Measurements from ENCODE around the gene SLC24A4.

Gene SLC24A4

DNA sequence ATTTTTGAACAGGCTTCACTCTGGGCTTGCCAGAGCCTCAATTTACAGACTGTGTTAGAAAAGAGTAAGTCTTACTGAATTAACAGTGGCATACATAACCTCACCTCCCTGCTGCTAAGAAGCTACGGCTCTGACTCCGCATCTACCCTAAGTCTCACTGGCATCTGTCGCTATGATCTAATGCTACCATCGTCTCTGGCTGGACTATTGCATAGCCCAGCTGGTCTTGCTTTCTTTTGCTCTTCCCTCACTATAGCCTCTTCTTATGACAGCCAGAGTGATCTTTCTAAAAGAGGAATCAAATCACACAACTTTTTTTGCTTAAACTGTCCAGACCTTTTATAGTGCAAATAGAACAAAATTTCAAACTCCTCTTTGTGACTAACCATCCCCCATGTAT lies 81.1 kb downstream of the SLC24A4 start:
- Histone ChIP-seq H3K27me3 (ENCODE audit: insufficient read depth, poor library complexity, severe bottlenecking) (no peaks in the 10 kb centered on the region), H3K4me1 (ENCODE audit: insufficient read depth, poor library complexity, severe bottlenecking) (peaks cover 9% of the 10 kb centered on the region), H3K27ac (ENCODE audit: poor library complexity, severe bottlenecking) (no peak overlapping the region), H3K4me3 (ENCODE audit: severe bottlenecking) (no peak overlapping the region), H3K9me3 (ENCODE audit: severe bottlenecking) (peaks cover 7% of the 10 kb centered on the region), H3K36me3 (ENCODE audit: low read depth) (no peaks in the 10 kb centered on the region)
- ATAC-seq (ENCODE audit: low read depth) (no peak), DNase-seq (ENCODE audit: low spot score) (no peak)
- no peak for TF ChIP-seq CTCF (IDR thresholded peaks at IDR 0.05; ENCODE audit: poor library complexity, severe bottlenecking)

GRCh38 chr14:92404421-92404820 lies 81.5 kb downstream of the SLC24A4 start:
- Histone ChIP-seq H3K27me3 (ENCODE audit: insufficient read depth, poor library complexity, severe bottlenecking) (no peaks in the 10 kb centered on the region), H3K9me3 (ENCODE audit: severe bottlenecking) (peaks cover 7% of the 10 kb centered on the region), H3K27ac (ENCODE audit: poor library complexity, severe bottlenecking) (no peak overlapping the region), H3K36me3 (ENCODE audit: low read depth) (no peaks in the 10 kb centered on the region), H3K4me1 (ENCODE audit: insufficient read depth, poor library complexity, severe bottlenecking) (peaks cover 11% of the 10 kb centered on the region), H3K4me3 (ENCODE audit: severe bottlenecking) (no peak overlapping the region)
- no peak for TF ChIP-seq CTCF (IDR thresholded peaks at IDR 0.05; ENCODE audit: poor library complexity, severe bottlenecking)
- ATAC-seq (ENCODE audit: low read depth): no peak
- no peak for DNase-seq (ENCODE audit: low spot score)

- Histone ChIP-seq H3K27ac (ENCODE audit: poor library complexity, severe bottlenecking) (no peak overlapping the region), H3K9me3 (ENCODE audit: severe bottlenecking) (peaks cover 7% of the 10 kb centered on the region), H3K4me1 (ENCODE audit: insufficient read depth, poor library complexity, severe bottlenecking) (peaks cover 11% of the 10 kb centered on the region), H3K4me3 (ENCODE audit: severe bottlenecking) (no peak overlapping the region), H3K27me3 (ENCODE audit: insufficient read depth, poor library complexity, severe bottlenecking) (no peaks in the 10 kb centered on the region), H3K36me3 (ENCODE audit: low read depth) (no peaks in the 10 kb centered on the region)
- no peak for TF ChIP-seq CTCF (IDR thresholded peaks at IDR 0.05; ENCODE audit: poor library complexity, severe bottlenecking)
- DNase-seq (ENCODE audit: low spot score) (no peak), ATAC-seq (ENCODE audit: low read depth) (no peak)
Measured at GRCh38 chr14:92404938-92405337, 82.0 kb downstream of the SLC24A4 start.

- no peak for ATAC-seq (ENCODE audit: low read depth)
- Histone ChIP-seq H3K4me1 (ENCODE audit: insufficient read depth, poor library complexity, severe bottlenecking) (peaks cover 11% of the 10 kb centered on the region), H3K4me3 (ENCODE audit: severe bottlenecking) (no peak overlapping the region), H3K27me3 (ENCODE audit: insufficient read depth, poor library complexity, severe bottlenecking) (no peaks in the 10 kb centered on the region), H3K9me3 (ENCODE audit: severe bottlenecking) (peaks cover 3% of the 10 kb centered on the region), H3K36me3 (ENCODE audit: low read depth) (no peaks in the 10 kb centered on the region), H3K27ac (ENCODE audit: poor library complexity, severe bottlenecking) (no peak overlapping the region)
- DNase-seq (ENCODE audit: low spot score): no peak
- no peak for TF ChIP-seq CTCF (IDR thresholded peaks at IDR 0.05; ENCODE audit: poor library complexity, severe bottlenecking)
Measured at GRCh38 chr14:92407410-92407809, 84.4 kb downstream of the SLC24A4 start.

- DNase-seq (ENCODE audit: low spot score): no peak
- Histone ChIP-seq H3K9me3 (ENCODE audit: severe bottlenecking) (peaks cover 3% of the 10 kb centered on the region), H3K4me3 (ENCODE audit: severe bottlenecking) (no peak overlapping the region), H3K27ac (ENCODE audit: poor library complexity, severe bottlenecking) (no peak overlapping the region), H3K4me1 (ENCODE audit: insufficient read depth, poor library complexity, severe bottlenecking) (peaks cover 11% of the 10 kb centered on the region), H3K27me3 (ENCODE audit: insufficient read depth, poor library complexity, severe bottlenecking) (no peaks in the 10 kb centered on the region), H3K36me3 (ENCODE audit: low read depth) (no peaks in the 10 kb centered on the region)
- no peak for ATAC-seq (ENCODE audit: low read depth)
- TF ChIP-seq CTCF (IDR thresholded peaks at IDR 0.05; ENCODE audit: poor library complexity, severe bottlenecking): no peak
Measured at GRCh38 chr14:92409043-92409442, 86.1 kb downstream of the SLC24A4 start.

Data from RWPE2 (cell line).